ENCODE measurements around the gene POLR2A. TPM values are rescaled to one million over a fixed set of nuclear protein-coding genes. Genes with fewer than 3 reads are reported as not detected.
A peak's percentile ranks its signal among the peaks of the same experiment; 100 is the strongest.

POLR2A gene
- total and polyA plus RNA-seq, 2 of the 13 experiments (the other 11 are each of a cell fraction or from before 2014, with no cell fraction given), result 17.8 to 18.3 TPM

DNA sequence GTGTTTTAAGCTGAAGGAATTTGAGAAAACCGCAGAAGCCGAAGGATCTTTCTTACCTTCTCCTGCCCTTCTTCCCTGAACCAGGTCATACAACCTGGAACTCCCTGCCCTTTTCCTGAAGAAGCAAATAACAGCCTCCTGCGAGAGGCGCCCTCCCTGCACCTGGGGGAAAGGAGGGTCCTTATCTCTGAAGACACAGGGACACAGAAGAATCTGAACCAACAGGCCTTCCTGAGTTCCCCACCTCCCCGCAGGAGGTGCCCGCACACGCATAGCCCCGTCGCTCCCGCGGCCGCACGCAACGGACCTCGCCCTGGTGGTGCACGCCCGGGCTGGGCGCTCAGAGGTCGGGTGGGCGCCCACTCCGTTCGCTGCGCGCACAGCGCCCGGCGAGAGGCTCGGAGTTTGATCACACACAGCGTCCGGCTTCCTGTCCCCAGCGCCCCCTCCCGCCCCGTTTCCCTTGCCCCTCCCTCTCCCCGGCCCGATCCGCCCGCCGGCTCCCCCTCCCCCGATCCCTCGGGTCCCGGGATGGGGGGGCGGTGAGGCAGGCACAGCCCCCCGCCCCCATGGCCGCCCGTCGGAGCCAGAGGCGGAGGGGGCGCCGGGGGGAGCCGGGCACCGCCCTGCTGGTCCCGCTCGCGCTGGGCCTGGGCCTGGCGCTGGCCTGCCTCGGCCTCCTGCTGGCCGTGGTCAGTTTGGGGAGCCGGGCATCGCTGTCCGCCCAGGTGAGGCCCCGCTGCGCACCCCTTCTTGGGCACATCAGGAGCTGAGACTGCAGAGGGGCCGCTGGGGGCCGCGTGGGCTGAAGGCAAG lies 64.6 kb downstream of the POLR2A start, which contains the start of gene TNFSF12 (continued):
- TF ChIP-seq, protein P1, sequence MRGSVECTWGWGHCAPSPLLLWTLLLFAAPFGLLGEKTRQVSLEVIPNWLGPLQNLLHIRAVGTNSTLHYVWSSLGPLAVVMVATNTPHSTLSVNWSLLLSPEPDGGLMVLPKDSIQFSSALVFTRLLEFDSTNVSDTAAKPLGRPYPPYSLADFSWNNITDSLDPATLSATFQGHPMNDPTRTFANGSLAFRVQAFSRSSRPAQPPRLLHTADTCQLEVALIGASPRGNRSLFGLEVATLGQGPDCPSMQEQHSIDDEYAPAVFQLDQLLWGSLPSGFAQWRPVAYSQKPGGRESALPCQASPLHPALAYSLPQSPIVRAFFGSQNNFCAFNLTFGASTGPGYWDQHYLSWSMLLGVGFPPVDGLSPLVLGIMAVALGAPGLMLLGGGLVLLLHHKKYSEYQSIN (CRISPR knock-in tag; IDR thresholded peaks at IDR 0.05; ENCODE audit: borderline replicate concordance), result no peak
- TF ChIP-seq SP4 (CRISPR knock-in tag; IDR thresholded peaks at IDR 0.05), result no peak
- no peak for TF ChIP-seq NR3C1 (CRISPR knock-in tag; IDR thresholded peaks at IDR 0.05)
- TF ChIP-seq TBX2 (CRISPR knock-in tag; IDR thresholded peaks at IDR 0.05; ENCODE audit: borderline replicate concordance), result peak; percentile 35; the same call in 1 of the 2 replicates
- no peak for TF ChIP-seq ATM (IDR thresholded peaks at IDR 0.05; ENCODE audit: borderline replicate concordance)
- no peak for TF ChIP-seq ZNF629 (CRISPR knock-in tag; conservative IDR thresholded peaks at IDR 0.05)
- TF ChIP-seq, protein P2, sequence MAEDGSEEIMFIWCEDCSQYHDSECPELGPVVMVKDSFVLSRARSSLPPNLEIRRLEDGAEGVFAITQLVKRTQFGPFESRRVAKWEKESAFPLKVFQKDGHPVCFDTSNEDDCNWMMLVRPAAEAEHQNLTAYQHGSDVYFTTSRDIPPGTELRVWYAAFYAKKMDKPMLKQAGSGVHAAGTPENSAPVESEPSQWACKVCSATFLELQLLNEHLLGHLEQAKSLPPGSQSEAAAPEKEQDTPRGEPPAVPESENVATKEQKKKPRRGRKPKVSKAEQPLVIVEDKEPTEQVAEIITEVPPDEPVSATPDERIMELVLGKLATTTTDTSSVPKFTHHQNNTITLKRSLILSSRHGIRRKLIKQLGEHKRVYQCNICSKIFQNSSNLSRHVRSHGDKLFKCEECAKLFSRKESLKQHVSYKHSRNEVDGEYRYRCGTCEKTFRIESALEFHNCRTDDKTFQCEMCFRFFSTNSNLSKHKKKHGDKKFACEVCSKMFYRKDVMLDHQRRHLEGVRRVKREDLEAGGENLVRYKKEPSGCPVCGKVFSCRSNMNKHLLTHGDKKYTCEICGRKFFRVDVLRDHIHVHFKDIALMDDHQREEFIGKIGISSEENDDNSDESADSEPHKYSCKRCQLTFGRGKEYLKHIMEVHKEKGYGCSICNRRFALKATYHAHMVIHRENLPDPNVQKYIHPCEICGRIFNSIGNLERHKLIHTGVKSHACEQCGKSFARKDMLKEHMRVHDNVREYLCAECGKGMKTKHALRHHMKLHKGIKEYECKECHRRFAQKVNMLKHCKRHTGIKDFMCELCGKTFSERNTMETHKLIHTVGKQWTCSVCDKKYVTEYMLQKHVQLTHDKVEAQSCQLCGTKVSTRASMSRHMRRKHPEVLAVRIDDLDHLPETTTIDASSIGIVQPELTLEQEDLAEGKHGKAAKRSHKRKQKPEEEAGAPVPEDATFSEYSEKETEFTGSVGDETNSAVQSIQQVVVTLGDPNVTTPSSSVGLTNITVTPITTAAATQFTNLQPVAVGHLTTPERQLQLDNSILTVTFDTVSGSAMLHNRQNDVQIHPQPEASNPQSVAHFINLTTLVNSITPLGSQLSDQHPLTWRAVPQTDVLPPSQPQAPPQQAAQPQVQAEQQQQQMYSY (CRISPR knock-in tag; IDR thresholded peaks at IDR 0.05), result no peak
- peak; percentile 18; the same call in 1 of the 2 replicates for TF ChIP-seq KAT8 (CRISPR knock-in tag; IDR thresholded peaks at IDR 0.05)
- TF ChIP-seq RFX1 (IDR thresholded peaks at IDR 0.05), result no peak
- no peak for TF ChIP-seq MTA1 (CRISPR knock-in tag; IDR thresholded peaks at IDR 0.05; ENCODE audit: borderline replicate concordance)
- no peak for TF ChIP-seq TCF7L2 (IDR thresholded peaks at IDR 0.05; ENCODE audit: low read depth, low read length)
- TF ChIP-seq, protein P3, sequence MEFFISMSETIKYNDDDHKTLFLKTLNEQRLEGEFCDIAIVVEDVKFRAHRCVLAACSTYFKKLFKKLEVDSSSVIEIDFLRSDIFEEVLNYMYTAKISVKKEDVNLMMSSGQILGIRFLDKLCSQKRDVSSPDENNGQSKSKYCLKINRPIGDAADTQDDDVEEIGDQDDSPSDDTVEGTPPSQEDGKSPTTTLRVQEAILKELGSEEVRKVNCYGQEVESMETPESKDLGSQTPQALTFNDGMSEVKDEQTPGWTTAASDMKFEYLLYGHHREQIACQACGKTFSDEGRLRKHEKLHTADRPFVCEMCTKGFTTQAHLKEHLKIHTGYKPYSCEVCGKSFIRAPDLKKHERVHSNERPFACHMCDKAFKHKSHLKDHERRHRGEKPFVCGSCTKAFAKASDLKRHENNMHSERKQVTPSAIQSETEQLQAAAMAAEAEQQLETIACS (CRISPR knock-in tag; IDR thresholded peaks at IDR 0.05), result no peak
- no peak for TF ChIP-seq ZNF547 (CRISPR knock-in tag; IDR thresholded peaks at IDR 0.05)
- no peak for TF ChIP-seq ZNF143 (CRISPR knock-in tag; IDR thresholded peaks at IDR 0.05)
- 0 out of 2 replicates have a peak, but pooled peaks have one; percentile 23 for TF ChIP-seq ZNF343 (CRISPR knock-in tag; IDR thresholded peaks at IDR 0.05)
- no peak for TF ChIP-seq RBAK (CRISPR knock-in tag; IDR thresholded peaks at IDR 0.05)
- TF ChIP-seq ZNF709 (CRISPR knock-in tag; IDR thresholded peaks at IDR 0.05), result no peak
- 0 out of 2 replicates have a peak, but pooled peaks have one; percentile 24 for TF ChIP-seq ZBTB38 (CRISPR knock-in tag; IDR thresholded peaks at IDR 0.05)
- TF ChIP-seq ETV5 (CRISPR knock-in tag; IDR thresholded peaks at IDR 0.05; ENCODE audit: borderline replicate concordance), result 0 out of 2 replicates have a peak, but pooled peaks have one; percentile 39
- TF ChIP-seq, protein P4, sequence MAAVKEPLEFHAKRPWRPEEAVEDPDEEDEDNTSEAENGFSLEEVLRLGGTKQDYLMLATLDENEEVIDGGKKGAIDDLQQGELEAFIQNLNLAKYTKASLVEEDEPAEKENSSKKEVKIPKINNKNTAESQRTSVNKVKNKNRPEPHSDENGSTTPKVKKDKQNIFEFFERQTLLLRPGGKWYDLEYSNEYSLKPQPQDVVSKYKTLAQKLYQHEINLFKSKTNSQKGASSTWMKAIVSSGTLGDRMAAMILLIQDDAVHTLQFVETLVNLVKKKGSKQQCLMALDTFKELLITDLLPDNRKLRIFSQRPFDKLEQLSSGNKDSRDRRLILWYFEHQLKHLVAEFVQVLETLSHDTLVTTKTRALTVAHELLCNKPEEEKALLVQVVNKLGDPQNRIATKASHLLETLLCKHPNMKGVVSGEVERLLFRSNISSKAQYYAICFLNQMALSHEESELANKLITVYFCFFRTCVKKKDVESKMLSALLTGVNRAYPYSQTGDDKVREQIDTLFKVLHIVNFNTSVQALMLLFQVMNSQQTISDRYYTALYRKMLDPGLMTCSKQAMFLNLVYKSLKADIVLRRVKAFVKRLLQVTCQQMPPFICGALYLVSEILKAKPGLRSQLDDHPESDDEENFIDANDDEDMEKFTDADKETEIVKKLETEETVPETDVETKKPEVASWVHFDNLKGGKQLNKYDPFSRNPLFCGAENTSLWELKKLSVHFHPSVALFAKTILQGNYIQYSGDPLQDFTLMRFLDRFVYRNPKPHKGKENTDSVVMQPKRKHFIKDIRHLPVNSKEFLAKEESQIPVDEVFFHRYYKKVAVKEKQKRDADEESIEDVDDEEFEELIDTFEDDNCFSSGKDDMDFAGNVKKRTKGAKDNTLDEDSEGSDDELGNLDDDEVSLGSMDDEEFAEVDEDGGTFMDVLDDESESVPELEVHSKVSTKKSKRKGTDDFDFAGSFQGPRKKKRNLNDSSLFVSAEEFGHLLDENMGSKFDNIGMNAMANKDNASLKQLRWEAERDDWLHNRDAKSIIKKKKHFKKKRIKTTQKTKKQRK (IDR thresholded peaks at IDR 0.05; ENCODE audit: low read length), result no peak
- peak; percentile 70; the same call in 1 of the 2 replicates for TF ChIP-seq ZBTB7B (CRISPR knock-in tag; IDR thresholded peaks at IDR 0.05)
- TF ChIP-seq ZFP36L2 (CRISPR knock-in tag; IDR thresholded peaks at IDR 0.05), result no peak

All from HepG2 (cell line).